Measurements from ENCODE around the gene IFT52. TPM values are rescaled to one million over a fixed set of nuclear protein-coding genes. Genes with fewer than 3 reads are reported as not detected.

The IFT52 gene
- polyA plus RNA-seq, 1 experiment: 47.4 TPM

- ChIA-PET POLR2A (no interaction called here), CTCF (interaction anchor here (0.6 to 6.4 kb wide), 14 partner anchors 10 to 329 kb away, joined by 3 to 119 read pairs (median 5); no protein-coding TSS in a partner anchor)
These were observed 100.3 kb downstream of the IFT52 start for GRCh38 chr20:43690943-43691598.

DNA sequence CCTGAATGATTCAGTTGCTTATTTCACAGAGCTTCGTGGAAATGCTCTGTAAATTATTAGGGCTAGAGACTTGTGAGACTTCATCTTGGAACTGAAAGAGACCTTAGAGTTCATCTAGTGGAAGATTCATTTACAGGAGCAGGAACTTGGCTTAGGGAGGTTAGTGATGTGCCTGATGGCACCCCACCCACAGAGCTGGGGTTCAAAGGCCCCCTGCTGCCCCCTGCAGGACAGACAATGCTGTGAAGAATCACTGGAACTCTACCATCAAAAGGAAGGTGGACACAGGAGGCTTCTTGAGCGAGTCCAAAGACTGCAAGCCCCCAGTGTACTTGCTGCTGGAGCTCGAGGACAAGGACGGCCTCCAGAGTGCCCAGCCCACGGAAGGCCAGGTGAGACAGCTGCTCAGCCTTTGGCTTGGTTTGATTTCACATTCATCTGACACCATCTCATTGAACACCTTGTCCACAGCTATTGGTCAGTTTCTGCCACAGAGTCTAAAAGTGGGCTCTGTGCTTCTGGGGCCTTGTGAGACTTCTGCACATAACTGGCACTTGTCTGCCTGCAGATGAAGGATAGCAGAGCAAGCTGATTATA, 101.3 kb downstream of the IFT52 start:
- Histone ChIP-seq H3K27me3 (ENCODE audit: control insufficient read depth, insufficient read depth, low read length) (no peaks in the 10 kb centered on the region), H3K4me3 (ENCODE audit: low read depth, low read length) (no peak overlapping the region), H3K36me3 (ENCODE audit: control insufficient read depth, insufficient read depth, low read length) (no peaks in the 10 kb centered on the region)
- ChIA-PET POLR2A (no interaction called here), CTCF (interaction anchor here (0.6 to 6.4 kb wide), 18 partner anchors 9 to 330 kb away, joined by 3 to 119 read pairs (median 4); partner anchors contain the start of gene SGK2)
- DNase-seq (ENCODE audit: low read depth): no peak
- TF ChIP-seq CTCF (IDR thresholded peaks at IDR 0.05; ENCODE audit: insufficient read depth, low read depth, low read length): peak; percentile 79

More at GRCh38 chr20:43690943-43691598, 100.3 kb downstream of the IFT52 start:
- H3K4me3 ChIP-seq (ENCODE audit: low read depth, low read length): no peak overlapping the region
- TF ChIP-seq CTCF (IDR thresholded peaks at IDR 0.05; ENCODE audit: insufficient read depth, low read depth, low read length): no peak
- no peaks in the 10 kb centered on the region for H3K36me3 ChIP-seq (ENCODE audit: control insufficient read depth, insufficient read depth, low read length)
- no peak for DNase-seq (ENCODE audit: low read depth)
- no peaks in the 10 kb centered on the region for H3K27me3 ChIP-seq (ENCODE audit: control insufficient read depth, insufficient read depth, low read length)

DNA sequence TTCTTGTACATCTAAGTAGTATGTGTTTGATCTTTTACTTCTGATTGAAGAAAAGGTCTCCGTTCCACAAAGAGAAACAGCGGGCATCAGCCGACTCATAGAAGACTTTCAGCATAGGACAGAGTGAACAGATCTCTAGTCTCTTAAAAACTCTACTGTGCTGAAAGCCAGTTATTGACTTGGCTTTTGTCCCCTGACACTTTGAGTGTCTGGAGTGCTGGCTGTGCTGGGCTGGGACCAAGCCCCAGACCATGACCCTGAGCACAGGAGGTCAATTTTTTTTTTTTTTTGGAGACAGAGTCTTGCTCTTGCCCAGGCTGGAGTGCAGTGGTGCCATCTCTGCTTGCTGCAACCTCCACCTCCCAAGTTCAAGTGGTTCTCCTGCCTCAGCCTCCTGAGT, 104.0 kb downstream of the IFT52 start:
- CTCF ChIA-PET: interaction anchor here (1.0 kb wide), 1 partner anchor 13 kb away, joined by 4 read pairs; no protein-coding TSS in a partner anchor
- Histone ChIP-seq H3K4me3 (ENCODE audit: low read depth, low read length) (no peak overlapping the region), H3K27me3 (ENCODE audit: control insufficient read depth, insufficient read depth, low read length) (no peaks in the 10 kb centered on the region), H3K36me3 (ENCODE audit: control insufficient read depth, insufficient read depth, low read length) (no peaks in the 10 kb centered on the region)
- POLR2A ChIA-PET: no interaction called here
- no peak for TF ChIP-seq CTCF (IDR thresholded peaks at IDR 0.05; ENCODE audit: insufficient read depth, low read depth, low read length)
- no peak for DNase-seq (ENCODE audit: low read depth)

DNA sequence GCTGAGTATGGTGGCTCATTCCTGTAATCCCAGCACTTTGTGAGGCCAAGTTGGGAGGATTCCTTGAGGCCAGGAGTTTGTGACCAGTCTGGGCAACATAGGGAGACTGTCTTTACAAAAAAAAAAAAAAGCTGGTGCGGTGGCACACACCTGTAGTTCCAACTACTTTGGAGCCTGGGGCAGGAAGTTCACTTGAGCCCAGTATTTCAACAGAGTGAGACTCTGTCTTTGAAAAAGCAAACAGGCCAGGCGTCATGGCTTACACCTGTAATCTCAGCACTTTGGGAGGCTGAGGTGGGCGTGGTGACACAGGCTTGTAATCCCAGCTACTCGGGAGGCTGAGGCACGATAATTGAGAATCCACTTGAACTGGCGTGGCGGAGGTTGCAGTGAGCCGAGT, 104.8 kb downstream of the IFT52 start:
- Histone ChIP-seq H3K36me3 (ENCODE audit: control insufficient read depth, insufficient read depth, low read length) (no peaks in the 10 kb centered on the region), H3K4me3 (ENCODE audit: low read depth, low read length) (no peak overlapping the region), H3K27me3 (ENCODE audit: control insufficient read depth, insufficient read depth, low read length) (no peaks in the 10 kb centered on the region)
- DNase-seq (ENCODE audit: low read depth): no peak
- ChIA-PET POLR2A (no interaction called here), CTCF (no interaction called here)
- TF ChIP-seq CTCF (IDR thresholded peaks at IDR 0.05; ENCODE audit: insufficient read depth, low read depth, low read length): no peak

Other genes with a start within 250 kb of the IFT52 start
- gene SRSF6, start 133.0 kb upstream of the IFT52 start, polyA plus RNA-seq (2011; rRNA removed): 76.1 and 121 TPM in 2 replicates
- 3.0 and 4.5 TPM in 2 replicates for gene L3MBTL1, start 83.2 kb upstream of the IFT52 start, polyA plus RNA-seq (2011; rRNA removed)
- gene SGK2, start 31.9 kb upstream of the IFT52 start, polyA plus RNA-seq (2011; rRNA removed): 0.16 and 0.47 TPM in 2 replicates
- gene MYBL2, start 76.2 kb downstream of the IFT52 start, polyA plus RNA-seq (2011; rRNA removed): 6.4 and 9.8 TPM in 2 replicates
- gene GTSF1L, start 136.1 kb downstream of the IFT52 start, polyA plus RNA-seq (2011; rRNA removed): not detected in 2 replicates